Osteoblast (primary cell): Measurements from ENCODE around the gene MAN1C1. TPM values are rescaled to one million over a fixed set of nuclear protein-coding genes. Genes with fewer than 3 reads are reported as not detected.
"Not testable (repeated sequence)": the region's sequence is repeated elsewhere in the genome, so short reads cannot be mapped to it uniquely, and the experiment has no call there.

Source experiments
- DNase-seq: peaks from one replicate; pipeline ENCODE4 v3.0.0; 2011; ENCODE audit warnings: low spot score, mixed read lengths; ENCODE audit not compliant: insufficient read length; ENCODE audit errors: missing footprints
- H2AFZ ChIP-seq: 2 replicates; pipeline ENCODE4 v1.6.0; 2011; ENCODE audit warnings: mild to moderate bottlenecking, low read length
- H3K27ac ChIP-seq: 2 replicates; pipeline ENCODE4 v1.5.1; 2011; ENCODE audit warnings: mild to moderate bottlenecking, low read depth, low read length, moderate library complexity
- H3K27me3 ChIP-seq: 2 replicates; pipeline ENCODE4 v1.6.0; 2012; ENCODE audit warnings: mild to moderate bottlenecking, control low read depth, inconsistent platforms, low read length, moderate library complexity; ENCODE audit not compliant: insufficient read depth
- H3K36me3 ChIP-seq: 2 replicates; pipeline ENCODE4 v1.5.1; 2011; ENCODE audit warnings: mild to moderate bottlenecking, low read length, control low read depth, moderate library complexity; ENCODE audit not compliant: insufficient read depth
- H3K4me1 ChIP-seq: 2 replicates; pipeline ENCODE4 v1.5.1; 2011; ENCODE audit warnings: mild to moderate bottlenecking, low read length, control low read depth, moderate library complexity; ENCODE audit not compliant: insufficient read depth
- H3K4me2 ChIP-seq: 2 replicates; pipeline ENCODE4 v1.6.0; 2011; ENCODE audit warnings: mild to moderate bottlenecking, low read length; ENCODE audit not compliant: insufficient read depth
- H3K4me3 ChIP-seq: fragments of 200-600 bp; sonication (generic); 3 replicates; pipeline ENCODE4 v1.5.1; 2012; ENCODE audit warnings: mild to moderate bottlenecking, low read length, inconsistent platforms; ENCODE audit not compliant: insufficient read depth
- H3K79me2 ChIP-seq: 2 replicates; pipeline ENCODE4 v1.6.0; 2012; ENCODE audit warnings: mild to moderate bottlenecking, low read length, control low read depth, inconsistent platforms; ENCODE audit not compliant: insufficient read depth
- H3K9me3 ChIP-seq: 2 replicates; pipeline ENCODE4 v1.5.1; 2011; ENCODE audit warnings: low read depth, low read length, control low read depth
- H4K20me1 ChIP-seq: 2 replicates; pipeline ENCODE4 v1.6.0; 2012; ENCODE audit warnings: mild to moderate bottlenecking, low read length, control low read depth; ENCODE audit not compliant: insufficient read depth
- CTCF ChIP-seq: IDR thresholded peaks from 2 replicates; pipeline ENCODE4 v1.5.1; 2011; ENCODE audit warnings: mild to moderate bottlenecking, low read depth, low read length, moderate library complexity; ENCODE audit errors: extremely low read depth
- total RNA-seq: library from RNA; depleted of rRNA; stranded (reverse); fragments of >200 nt; gene quantifications from 2 replicates; pipeline ENCODE4 v1.2.3, GENCODE V29; 2012

Gene MAN1C1
- total RNA-seq, 1 donor, result 16.3 TPM

- no peak for DNase-seq
- H4K20me1 ChIP-seq, result no peaks in the 10 kb centered on the region
- H3K79me2 ChIP-seq, result no peaks in the 10 kb centered on the region
- no peaks in the 10 kb centered on the region for H3K36me3 ChIP-seq
- no peaks in the 10 kb centered on the region for H3K4me1 ChIP-seq
- TF ChIP-seq CTCF, result no peak
- no peak overlapping the region for H3K4me3 ChIP-seq
- H2AFZ ChIP-seq, result no peak overlapping the region
- H3K9me3 ChIP-seq, result peaks cover 5% of the 10 kb centered on the region
- H3K27ac ChIP-seq, result no peak overlapping the region
- H3K4me2 ChIP-seq, result no peak overlapping the region
- H3K27me3 ChIP-seq, result peaks cover 3% of the 10 kb centered on the region
Measured at GRCh38 chr1:25598879-25599278, 17.7 kb upstream of the MAN1C1 start.

DNA sequence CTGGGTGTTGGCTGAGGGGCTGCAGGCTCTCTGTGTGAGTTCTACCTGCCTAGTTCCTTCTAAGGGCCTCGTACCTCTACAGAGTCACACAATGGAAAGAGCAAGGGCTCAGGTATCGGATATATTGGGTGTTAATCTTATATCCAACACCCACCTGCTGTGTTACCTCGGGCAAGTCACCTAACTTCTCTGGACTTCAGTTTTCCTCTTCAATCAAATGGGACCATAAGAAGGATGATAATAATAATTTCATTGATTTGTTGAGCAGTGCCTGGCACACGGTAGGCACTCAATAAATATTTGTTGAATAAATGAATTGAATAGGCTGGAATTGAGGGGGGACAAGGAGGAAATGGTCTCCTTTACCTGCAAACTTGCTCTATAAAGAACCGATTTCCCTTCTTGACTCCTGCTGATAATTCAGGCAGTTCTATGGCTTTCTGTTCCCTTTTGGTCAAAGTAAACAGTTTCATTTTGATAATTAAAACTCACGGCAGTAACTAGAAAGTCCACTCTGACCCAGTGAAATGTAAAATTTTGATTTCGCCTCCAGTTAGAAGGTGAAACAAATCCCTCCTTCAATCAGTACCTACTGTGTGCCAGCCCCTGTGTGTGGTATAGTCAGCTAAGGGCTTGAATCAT lies 16.5 kb upstream of the MAN1C1 start:
- Histone ChIP-seq H3K4me1 (no peaks in the 10 kb centered on the region), H3K27ac (no peak overlapping the region), H3K4me2 (no peak overlapping the region), H2AFZ (no peak overlapping the region), H3K36me3 (no peaks in the 10 kb centered on the region), H3K27me3 (peaks cover 6% of the 10 kb centered on the region), H3K79me2 (no peaks in the 10 kb centered on the region), H4K20me1 (no peaks in the 10 kb centered on the region), H3K9me3 (peaks cover 5% of the 10 kb centered on the region), H3K4me3 (no peak overlapping the region)
- DNase-seq, result no peak
- no peak for TF ChIP-seq CTCF

DNA sequence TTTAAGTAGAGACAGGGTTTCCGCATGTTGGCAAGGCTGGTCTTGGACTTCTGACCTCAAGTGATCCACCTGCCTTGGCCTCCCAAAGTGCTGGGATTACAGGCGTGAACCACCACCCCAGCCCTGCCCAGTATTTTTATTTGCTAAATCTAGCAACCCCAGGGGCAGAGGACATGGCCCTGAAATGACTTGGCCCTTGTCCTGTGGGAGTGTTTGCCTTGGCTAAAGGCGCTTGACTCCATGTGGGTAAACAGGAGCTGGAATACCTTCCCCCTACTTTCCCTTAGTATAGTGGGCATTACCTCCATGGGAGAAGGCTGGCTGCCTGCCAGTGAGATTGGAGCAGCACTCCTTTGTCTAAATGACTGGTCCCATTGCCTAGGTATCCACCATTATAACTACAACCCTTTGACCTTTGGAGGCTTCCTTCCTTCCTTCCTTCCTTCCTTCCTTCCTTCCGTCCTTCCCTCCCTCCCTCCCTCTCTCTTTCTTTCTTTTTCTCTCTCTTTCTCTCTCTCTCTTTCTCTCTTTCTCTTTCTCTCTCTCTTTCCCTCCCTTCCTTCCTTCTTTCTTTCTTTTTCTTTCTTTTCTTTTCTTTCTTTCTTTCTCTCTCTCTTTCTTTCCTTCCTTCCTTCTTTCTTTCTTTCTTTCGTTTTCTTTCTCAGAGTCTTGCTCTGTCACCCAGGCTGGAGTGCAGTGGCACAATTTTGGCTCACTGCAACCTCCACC lies 15.5 kb upstream of the MAN1C1 start:
- not testable (repeated sequence) for H3K27me3 ChIP-seq, H2AFZ ChIP-seq, H3K4me3 ChIP-seq, H4K20me1 ChIP-seq, H3K9me3 ChIP-seq, H3K4me2 ChIP-seq, H3K27ac ChIP-seq, H3K79me2 ChIP-seq, H3K4me1 ChIP-seq, DNase-seq, H3K36me3 ChIP-seq

GRCh38 chr1:25603779-25604538 lies 12.6 kb upstream of the MAN1C1 start:
- not testable (repeated sequence) for H3K4me1 ChIP-seq, H3K4me3 ChIP-seq, H3K36me3 ChIP-seq

More at GRCh38 chr1:25603779-25604538, 12.6 kb upstream of the MAN1C1 start:
- H3K27me3 ChIP-seq, result peaks cover 11% of the 10 kb centered on the region
- H3K4me2 ChIP-seq, DNase-seq, H3K79me2 ChIP-seq, H3K9me3 ChIP-seq, H3K27ac ChIP-seq, H2AFZ ChIP-seq, H4K20me1 ChIP-seq: not testable (repeated sequence)
